Ectodermal cell (in vitro differentiated cells): ENCODE measurements around the gene PDE5A.

Experiments used
- H3K27ac ChIP-seq: 2 replicates; pipeline ENCODE4 v1.7.0; 2013; ENCODE audit warnings: mild to moderate bottlenecking, low read depth, low read length; ENCODE audit not compliant: insufficient read depth, poor library complexity, severe bottlenecking
- H3K27me3 ChIP-seq: 2 replicates; pipeline ENCODE4 v1.7.0; 2013; ENCODE audit warnings: mild to moderate bottlenecking, low read length; ENCODE audit not compliant: insufficient read depth, control insufficient read depth, poor library complexity, severe bottlenecking
- H3K36me3 ChIP-seq: one replicate; pipeline ENCODE4 v1.7.0; 2013; ENCODE audit warnings: low read length; ENCODE audit not compliant: control insufficient read depth, insufficient read depth
- H3K4me1 ChIP-seq: one replicate; pipeline ENCODE4 v1.7.0; 2013; ENCODE audit warnings: low read length; ENCODE audit not compliant: control insufficient read depth, insufficient read depth
- H3K4me3 ChIP-seq: 2 replicates; pipeline ENCODE4 v1.7.0; 2013; ENCODE audit warnings: low read depth, low read length, control low read depth; ENCODE audit not compliant: insufficient read depth
- H3K9me3 ChIP-seq: 2 replicates; pipeline ENCODE4 v1.7.0; 2013; ENCODE audit warnings: mild to moderate bottlenecking, low read length, moderate library complexity; ENCODE audit not compliant: control insufficient read depth
- WGBS, 2 experiments: methylation state at CpG; one replicate each; pipeline ENCODE4 v1.1.7; 2013; ENCODE audit warnings: missing lambda C conversion rate in 2 of 2; 5-methylcytosine and 5-hydroxymethylcytosine counted together

PDE5A gene

DNA sequence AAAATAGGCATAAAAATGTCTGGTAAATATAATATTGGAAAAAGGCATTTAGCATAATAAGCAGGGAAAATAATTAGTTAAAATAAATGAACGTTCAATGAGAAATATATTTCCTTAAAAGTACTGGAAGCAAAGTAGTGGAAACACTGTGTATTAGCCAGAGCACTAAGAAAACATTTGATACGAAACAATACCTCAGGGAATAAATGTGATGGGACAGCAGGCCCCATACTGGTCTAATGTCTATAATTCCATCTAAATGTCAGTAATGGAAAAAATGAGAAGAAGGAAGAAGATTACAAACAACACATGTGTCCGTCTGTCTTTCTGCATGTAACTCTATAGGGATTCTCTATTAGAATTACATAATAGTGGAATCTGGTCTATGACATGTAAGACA is 79.0 kb downstream of the PDE5A start:
- no peak overlapping the region for H3K27ac ChIP-seq
- 92 to 97% methylated on average over 2 to 3 of the region's 3 CpGs for WGBS, 2 experiments
- H3K36me3 ChIP-seq: no peaks in the 10 kb centered on the region
- H3K9me3 ChIP-seq: no peaks in the 10 kb centered on the region
- H3K27me3 ChIP-seq: no peaks in the 10 kb centered on the region
- H3K4me1 ChIP-seq: peaks cover 19% of the 10 kb centered on the region
- no peak overlapping the region for H3K4me3 ChIP-seq

DNA sequence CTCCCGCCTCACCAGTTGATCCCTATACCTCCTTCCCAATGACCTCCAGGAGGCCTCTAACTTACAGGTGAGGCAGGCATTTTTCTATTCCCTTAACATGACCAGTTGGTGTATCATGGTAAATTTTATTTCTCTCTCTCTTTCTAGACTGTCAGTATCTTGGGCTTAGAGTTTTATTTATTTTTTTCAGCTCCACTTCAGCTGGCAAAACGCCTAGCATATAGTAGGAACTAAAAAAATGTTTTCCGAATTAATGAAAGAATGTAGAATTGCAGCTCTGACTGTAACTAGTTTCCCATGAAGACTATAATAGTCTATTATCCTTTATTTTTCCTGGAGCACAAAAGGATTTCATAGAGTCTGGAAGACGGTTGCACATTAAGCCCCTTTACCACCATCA is 84.8 kb downstream of the PDE5A start:
- 93 to 94% methylated on average over 3 to 4 of the region's 4 CpGs for WGBS, 2 experiments
- Histone ChIP-seq H3K27ac (no peak overlapping the region), H3K4me3 (no peak overlapping the region), H3K9me3 (no peaks in the 10 kb centered on the region), H3K36me3 (no peaks in the 10 kb centered on the region), H3K4me1 (no peaks in the 10 kb centered on the region), H3K27me3 (no peaks in the 10 kb centered on the region)

DNA sequence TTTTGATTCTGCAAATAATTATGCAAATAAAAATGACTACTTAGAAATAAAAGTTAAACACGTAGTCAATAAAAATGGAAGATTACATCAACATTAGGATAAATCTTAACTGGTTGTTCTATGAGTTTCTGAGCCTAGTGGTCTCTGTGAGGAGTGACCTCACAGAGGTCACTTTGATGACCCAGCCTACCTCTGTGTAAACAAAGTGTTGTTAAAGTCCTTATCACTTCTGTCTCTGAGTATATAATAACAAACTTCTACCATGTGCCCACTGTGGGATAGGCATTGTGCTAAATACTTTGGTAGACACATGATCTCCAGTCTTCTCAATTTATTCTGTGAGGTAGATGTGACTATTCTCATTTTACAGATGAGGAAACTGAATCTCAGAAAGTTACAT is 85.4 kb downstream of the PDE5A start:
- H3K27ac ChIP-seq: no peak overlapping the region
- no peaks in the 10 kb centered on the region for H3K27me3 ChIP-seq
- 100% methylated on average over 1 of the region's 1 CpG; no CpG with 5 or more reads in 1 of the 2 experiments for WGBS, 2 experiments
- H3K4me1 ChIP-seq: no peaks in the 10 kb centered on the region
- H3K36me3 ChIP-seq: no peaks in the 10 kb centered on the region
- H3K9me3 ChIP-seq: no peaks in the 10 kb centered on the region
- H3K4me3 ChIP-seq: no peak overlapping the region

DNA sequence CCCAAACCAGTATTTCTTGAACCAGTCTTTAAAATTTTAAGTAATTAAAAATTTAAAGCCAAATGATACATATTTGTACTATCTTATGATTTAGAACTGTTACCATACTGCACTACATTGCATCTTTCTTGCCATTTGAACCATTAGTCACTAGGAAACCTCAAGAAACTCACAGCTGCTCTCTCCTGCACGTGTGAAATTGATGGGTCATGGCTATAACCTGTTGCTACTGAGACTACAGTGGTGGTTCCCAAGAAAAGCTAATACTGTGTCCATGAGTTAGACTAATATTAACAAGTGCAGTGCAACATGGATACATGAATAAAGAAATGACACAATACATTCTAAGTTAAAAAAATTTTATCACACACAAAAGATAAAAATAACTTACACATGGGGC is 88.4 kb downstream of the PDE5A start:
- H3K4me3 ChIP-seq: no peak overlapping the region
- H3K27me3 ChIP-seq: no peaks in the 10 kb centered on the region
- H3K27ac ChIP-seq: no peak overlapping the region
- WGBS, 2 experiments: 86% methylated on average over 1 of the region's 1 CpG
- no peaks in the 10 kb centered on the region for H3K4me1 ChIP-seq
- peaks cover under 1% of the 10 kb centered on the region for H3K36me3 ChIP-seq
- H3K9me3 ChIP-seq: no peaks in the 10 kb centered on the region

DNA sequence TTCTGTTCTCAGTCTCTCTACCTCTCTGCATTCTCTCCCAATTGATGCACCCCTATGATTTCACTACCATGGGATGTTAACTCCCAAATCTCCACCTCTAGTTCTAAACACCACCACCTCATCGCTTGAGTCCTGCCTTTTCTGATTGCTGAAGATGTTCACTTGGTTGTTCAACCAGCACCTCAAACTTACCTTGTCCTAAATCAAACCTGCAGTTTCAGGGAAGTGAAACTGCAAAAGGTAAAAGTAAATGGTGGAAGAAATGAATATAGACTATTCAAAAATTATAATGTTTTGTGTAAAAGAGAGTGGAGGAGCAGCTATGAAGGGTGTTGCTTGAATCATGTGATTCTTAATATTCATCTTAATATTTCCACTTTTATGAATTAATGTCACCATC is 91.0 kb downstream of the PDE5A start:
- Histone ChIP-seq H3K36me3 (peaks cover 14% of the 10 kb centered on the region), H3K4me3 (no peak overlapping the region), H3K27ac (no peak overlapping the region), H3K9me3 (peaks cover 5% of the 10 kb centered on the region), H3K27me3 (no peaks in the 10 kb centered on the region), H3K4me1 (no peaks in the 10 kb centered on the region)
- WGBS, 2 experiments: 87 to 100% methylated on average over 1 of the region's 1 CpG

DNA sequence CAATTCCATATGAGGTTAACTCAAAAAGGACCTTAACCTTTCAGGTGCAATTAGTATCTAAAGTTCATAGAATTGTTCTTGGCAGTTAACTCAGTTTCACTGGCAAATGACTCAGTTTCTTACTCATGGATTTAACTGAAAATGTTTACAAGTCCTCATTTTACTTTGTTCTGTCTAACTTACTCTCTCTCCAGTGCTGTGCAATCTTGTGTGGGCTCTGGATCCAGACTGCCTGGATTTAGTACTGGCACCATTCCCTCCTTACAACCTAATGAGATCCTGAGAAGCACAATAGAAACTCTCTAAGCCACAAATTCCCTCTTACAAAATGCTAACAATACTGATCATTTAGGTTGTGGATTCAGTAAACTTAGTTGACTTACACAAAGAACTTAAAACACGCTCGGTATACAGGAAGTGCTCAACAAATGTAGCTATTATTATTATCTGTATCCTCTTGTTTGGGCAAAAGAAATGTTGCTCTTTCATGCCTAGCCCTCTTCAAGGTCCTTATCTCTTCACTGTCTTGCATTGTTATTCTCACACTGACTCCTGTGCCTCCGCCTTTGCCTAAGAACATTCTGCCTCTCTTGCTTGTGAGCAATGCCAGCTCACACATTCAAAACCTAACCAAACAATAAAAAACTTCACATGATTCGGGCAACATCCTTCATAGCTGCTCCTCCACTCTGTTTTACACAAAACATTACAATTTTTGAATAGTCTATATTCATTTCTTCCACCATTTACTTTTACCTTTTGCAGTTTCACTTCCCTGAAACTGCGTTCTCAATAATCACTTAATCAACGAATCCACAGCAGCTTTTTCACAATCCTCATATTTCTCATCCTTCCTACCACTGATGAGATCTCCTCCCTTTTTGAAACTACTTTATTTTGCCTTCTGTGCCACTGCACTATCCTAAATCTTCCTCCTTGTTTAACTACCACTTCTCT is 91.8 kb downstream of the PDE5A start:
- peaks cover 14% of the 10 kb centered on the region for H3K36me3 ChIP-seq
- no peaks in the 10 kb centered on the region for H3K4me1 ChIP-seq
- peak overlapping the region; percentile 48 for H3K27ac ChIP-seq
- H3K9me3 ChIP-seq: peaks cover 5% of the 10 kb centered on the region
- H3K4me3 ChIP-seq: no peak overlapping the region
- H3K27me3 ChIP-seq: no peaks in the 10 kb centered on the region
- 82 to 92% methylated on average over 5 to 6 of the region's 6 CpGs for WGBS, 2 experiments

DNA sequence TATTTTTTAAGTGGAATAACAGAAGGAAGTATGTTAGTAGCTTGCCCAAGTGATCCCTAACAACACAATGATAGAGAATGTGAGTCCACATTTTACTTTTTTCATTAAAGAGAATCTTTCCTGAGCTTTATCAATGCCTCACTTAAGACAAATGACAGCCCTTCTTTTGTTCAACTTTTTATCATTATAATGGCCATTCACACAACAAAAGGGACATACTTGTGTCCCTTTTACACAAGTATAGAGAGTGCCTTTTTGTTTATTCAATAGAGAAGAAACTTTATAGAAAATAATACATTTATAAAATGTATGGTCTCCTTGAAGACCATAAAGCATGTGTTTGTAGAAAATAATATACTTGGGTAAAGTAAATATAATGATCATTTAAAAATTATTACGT is 96.3 kb downstream of the PDE5A start:
- WGBS, 2 experiments: 91 to 93% methylated on average over 1 of the region's 1 CpG
- Histone ChIP-seq H3K4me1 (no peaks in the 10 kb centered on the region), H3K4me3 (no peak overlapping the region), H3K27me3 (no peaks in the 10 kb centered on the region), H3K36me3 (peaks cover 14% of the 10 kb centered on the region), H3K9me3 (peaks cover 5% of the 10 kb centered on the region), H3K27ac (no peak overlapping the region)

DNA sequence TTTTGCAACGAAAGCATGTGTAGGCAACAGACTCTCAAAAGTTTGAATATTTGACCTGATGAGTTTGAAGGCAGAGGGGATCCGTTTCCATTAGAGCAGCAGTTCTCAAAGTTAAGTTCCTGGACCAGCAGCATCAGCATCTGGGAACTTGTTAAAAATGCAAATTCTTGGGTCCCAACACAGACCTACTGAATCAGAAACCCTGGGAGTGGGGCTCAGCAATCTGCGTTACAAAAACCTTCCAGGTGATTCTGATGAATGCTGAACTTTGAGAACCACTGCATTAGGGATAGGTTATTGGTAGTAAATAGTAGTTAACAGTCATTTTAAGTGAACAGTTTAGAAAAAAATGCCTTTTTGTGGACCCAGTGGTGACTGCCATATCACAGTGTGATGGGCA is 98.8 kb downstream of the PDE5A start:
- H3K9me3 ChIP-seq: peaks cover 4% of the 10 kb centered on the region
- no peak overlapping the region for H3K4me3 ChIP-seq
- peaks cover 2% of the 10 kb centered on the region for H3K4me1 ChIP-seq
- H3K36me3 ChIP-seq: peaks cover 9% of the 10 kb centered on the region
- H3K27me3 ChIP-seq: no peaks in the 10 kb centered on the region
- 76 to 77% methylated on average over 3 of the region's 3 CpGs for WGBS, 2 experiments
- no peak overlapping the region for H3K27ac ChIP-seq

DNA sequence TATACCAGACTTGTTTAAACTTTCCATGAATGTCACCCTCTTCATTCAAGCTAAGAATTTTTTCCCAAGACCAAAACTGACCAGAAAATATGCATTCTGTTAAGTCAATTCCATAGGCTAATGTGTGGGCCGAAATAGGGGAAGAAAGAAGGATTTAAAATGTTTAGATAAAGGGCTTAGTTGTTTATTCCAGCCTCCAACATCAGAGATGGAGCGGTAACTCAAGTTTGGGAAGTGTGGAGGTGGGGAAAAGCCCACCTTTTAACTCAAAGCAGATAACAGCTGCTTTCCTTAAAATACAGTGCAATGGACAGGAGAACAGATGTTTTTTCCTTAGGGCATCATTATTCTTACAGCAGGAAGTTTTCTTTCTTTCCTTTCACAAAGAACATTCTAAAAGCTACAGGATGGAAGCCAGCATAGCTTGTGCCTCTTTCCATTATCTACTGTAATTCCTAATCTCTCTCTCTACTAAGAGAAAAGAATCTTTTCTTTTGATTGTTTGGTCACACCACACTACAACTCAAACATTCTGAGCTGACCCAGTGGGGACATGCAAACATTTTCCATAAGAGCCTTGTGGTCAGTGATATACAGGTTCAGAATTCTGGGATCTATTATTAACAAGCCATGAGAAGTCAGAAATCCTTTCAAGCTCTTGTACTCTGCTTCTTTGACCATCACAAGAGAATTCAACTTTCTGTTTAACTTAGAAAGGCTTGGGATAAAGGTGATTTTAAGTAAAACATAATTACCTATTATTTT is 101.6 kb downstream of the PDE5A start:
- H3K4me1 ChIP-seq: peaks cover 2% of the 10 kb centered on the region
- no peaks in the 10 kb centered on the region for H3K27me3 ChIP-seq
- no peak overlapping the region for H3K4me3 ChIP-seq
- 85 to 87% methylated on average over 2 of the region's 2 CpGs for WGBS, 2 experiments
- H3K9me3 ChIP-seq: no peaks in the 10 kb centered on the region
- no peak overlapping the region for H3K27ac ChIP-seq
- H3K36me3 ChIP-seq: no peaks in the 10 kb centered on the region
